Measurements from ENCODE around the gene HACL1.
"Not testable (repeated sequence)": the region's sequence is repeated elsewhere in the genome, so short reads cannot be mapped to it uniquely, and the experiment has no call there.

Gene HACL1

DNA sequence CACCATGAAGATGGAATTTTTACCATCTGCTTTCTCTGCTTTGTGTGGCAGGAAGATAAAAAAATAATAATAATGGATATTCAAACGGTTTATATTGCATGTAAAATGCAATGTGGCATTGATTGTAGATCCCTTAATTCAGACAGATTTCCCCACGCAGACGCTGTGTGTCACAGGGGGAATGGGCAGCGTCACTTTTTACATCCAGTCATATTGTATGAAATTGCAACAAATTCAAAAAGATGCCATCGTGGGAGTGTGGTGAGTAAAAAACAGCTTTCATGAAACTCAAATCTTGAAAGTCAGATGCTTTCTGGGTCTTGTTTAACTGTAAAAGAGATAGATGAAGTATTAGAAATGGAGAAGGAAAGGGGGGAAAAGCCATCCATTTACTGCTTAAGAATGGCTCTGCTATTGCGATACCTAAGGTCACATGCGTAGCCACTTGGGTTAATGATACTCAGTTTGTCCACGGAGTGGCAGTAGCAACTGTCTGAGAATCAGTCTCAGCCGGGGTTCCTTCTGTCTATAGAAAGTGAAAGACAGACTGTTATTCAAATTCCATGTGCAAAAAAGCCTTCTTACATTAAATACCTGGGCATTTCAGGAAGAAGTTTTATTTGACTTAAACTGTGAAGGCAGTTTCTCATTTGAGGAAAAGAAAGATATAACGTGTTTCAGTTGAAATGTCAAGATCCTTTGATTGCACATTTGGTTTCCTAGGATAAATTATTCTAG, 28.7 kb upstream of the HACL1 start:
- no peak for DNase-seq

DNA sequence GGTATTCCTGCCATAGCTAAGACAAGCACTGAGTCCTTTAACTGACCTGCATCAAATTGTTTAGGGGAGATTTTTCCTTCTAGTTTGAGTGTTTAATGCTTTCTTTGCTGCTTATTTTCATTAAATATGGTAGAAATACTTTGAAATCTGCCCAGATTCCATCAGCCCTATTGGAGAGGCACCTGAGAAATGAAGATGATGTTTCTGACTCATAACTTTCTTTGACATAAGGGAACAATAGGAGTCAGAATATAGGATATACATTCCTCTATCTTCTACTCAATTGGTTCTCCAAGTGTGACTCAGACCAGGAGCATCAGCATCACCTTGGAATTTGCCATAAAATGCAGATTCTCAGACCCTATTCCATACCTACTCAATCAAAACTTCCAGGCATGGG, 27.6 kb upstream of the HACL1 start:
- no peak for DNase-seq

DNA sequence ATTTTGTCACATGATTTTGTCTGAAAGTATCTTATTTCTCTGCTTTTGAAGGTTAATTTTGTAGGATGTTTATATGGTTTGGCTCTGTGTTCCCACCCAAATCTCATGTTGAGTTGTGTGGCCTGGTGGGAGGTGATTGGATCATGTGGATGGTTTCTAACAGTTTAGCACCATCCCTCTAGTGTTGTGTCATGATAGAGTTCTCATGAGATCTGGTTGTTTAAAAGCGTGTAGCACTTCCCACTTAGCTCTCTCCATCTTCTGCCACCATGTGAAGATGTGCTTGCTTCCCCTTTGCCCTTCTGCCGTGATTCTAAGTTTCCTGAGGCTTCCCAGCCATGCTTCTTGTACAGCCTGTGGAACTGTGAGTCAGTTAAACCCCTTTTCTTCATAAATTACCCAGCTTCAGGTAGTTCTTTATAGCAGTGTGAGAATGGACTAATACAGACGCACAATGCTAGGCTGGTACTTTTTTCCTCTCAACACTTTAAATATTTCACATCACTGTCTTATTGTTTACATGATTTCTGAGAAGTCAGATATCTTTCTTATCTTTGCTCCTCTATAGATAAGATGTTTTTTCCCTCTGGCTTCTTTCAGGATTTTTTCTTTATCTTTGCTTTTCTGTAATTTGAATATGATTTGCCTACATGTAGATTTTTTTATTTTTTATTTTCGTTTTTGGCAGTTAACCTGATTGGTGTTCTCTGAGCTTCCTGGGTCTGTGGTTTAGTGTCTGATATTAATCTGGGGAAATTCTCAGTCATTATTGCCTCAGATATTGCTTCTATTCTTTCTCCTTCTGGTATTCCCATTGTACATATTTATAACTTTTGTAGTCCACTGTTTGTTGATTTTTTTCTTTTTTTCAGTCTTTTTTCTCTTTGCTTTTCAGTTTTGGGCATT, 22.4 kb upstream of the HACL1 start:
- no peak for DNase-seq

DNA sequence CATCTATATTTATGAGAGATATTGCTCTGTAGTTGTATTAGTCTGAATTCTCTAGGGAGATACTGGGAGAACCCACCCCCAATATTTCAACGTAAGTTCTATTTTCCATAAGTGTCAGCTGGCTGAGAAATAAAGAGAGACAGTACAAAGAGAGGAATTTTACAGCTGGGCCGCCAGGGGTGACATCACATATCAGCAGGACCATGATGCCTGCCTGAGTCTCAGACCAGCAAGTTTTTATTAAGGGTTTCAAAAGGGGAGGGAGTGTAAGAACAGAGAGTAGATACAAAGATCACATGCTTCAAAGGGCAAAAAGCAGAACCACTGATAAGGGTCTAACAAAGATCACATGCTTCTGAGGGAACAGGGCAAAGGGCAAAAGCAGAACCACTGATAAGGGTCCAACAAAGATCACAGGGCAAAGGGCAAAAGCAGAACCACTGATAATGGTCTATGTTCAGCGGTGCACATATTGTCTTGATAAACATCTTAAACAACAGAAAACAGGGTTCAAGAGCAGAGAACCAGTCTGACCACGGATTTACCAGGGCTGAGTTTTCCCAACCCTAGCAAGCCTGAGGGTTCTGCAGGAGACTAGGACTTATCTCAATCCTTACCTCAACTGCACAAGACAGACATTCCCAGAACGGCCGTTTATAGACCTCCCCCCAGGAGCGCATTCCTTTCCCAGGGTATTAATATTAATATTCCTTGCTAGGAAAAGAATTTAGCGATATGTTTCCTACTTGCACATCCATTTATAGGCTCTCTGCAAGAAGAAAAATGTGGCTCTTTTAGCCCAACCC, 18.5 kb upstream of the HACL1 start:
- not testable (repeated sequence) for DNase-seq

DNA sequence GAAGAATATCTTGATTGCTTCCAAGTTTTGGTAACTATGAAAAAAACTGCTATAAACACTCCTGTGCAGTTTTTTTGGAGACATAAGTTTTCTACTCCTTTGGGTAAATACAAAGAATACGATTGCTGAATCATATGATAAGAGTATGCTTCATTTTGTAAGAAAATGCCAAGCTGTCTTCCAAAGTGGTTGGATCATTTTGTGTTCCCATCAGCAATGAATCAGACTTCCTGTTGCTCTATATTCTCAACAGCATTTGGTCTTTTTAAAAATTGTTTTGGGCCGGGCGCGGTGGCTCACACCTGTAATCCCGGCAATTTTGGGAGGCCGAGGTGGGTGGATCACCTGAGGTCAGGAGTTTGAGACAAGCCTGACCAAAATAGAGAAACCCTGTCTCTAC, 14.7 kb upstream of the HACL1 start:
- DNase-seq = no peak

DNA sequence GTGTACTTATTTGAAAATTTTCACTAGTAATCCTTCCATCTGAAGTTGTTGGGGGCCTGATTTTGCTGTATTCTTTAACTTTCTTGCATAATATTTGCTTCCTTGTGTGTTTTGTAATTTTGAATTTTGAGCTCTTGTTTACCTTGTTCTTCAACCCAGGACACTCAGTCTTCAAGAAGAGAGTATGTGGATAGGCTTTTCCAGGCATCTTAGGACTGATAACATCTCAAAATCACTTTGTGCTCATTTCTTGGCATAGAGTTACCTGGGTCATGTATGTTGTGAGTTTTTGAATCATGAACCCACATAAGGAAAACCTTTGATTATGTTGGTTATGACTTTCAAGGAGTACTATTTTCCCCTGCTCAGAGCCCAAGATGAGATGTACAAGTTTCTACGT, 13.6 kb upstream of the HACL1 start:
- no peak for DNase-seq

DNA sequence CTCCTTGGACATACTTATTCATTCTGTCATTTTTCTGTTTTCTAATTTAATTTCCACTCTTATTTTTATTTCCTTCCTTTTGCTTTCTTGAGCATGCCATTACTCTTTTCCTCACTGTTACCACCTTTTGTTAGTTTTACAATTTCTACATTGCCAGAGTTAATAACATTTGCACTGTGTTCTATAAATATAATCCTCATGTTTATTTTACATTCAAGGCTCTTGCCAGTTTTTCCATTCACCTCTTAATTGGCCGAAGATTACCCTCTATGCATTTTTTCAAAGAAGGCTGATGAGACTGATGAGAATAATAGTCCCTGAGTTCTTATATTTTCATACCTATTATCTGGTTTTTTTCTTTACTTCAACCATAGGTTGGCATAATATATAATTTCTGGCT, 10.6 kb upstream of the HACL1 start:
- DNase-seq = no peak

DNA sequence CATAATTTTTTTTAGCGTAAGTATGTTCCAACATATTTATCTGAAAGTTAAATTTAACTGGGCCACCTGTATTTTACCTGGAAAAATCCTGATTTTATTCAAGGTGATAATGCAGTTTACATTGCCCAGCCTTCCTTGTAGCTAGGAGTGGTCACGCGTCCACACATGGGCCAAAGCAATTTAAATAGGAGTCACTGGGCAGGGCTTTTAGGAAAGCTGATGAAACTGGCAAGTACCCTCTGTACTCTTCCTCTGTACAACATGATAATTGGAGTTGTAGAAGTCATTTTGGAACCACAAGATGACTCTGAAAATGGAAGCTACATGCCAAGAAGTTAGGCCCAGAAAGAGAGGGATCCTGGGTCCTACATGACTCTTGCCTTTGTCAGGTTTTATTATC, 9.6 kb upstream of the HACL1 start:
- DNase-seq = no peak

DNA sequence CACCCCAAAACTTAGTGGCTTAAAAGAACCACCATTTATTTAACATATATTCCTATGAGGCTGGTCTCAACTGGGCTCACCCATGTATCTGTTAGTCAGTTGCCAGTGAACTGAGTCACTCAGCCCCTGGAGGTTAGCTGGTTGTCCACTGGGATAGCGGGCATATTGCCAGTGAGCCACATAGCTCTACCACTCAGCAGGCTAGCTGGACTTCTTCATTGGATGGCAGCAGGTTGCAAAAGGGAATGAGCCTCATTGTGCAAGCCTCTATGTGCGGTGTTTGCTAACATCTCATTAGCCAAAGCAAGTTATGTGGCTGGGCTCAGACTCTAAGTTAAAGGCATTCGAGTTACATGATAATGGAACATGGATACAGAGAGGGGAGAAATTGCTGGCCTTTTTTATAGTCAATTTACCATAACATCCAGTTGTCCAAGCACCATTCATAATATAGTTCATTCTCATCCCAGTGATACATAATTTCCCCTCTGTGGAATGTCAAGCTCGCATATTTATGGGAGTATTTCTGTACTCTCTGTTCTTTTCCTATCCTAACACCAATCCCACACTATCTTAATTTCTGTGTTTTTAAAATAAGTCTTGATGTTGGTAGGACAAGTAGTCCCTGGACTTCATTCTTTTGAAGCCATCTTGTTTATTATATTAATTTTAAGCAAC, 8.9 kb upstream of the HACL1 start:
- no peak for DNase-seq

DNA sequence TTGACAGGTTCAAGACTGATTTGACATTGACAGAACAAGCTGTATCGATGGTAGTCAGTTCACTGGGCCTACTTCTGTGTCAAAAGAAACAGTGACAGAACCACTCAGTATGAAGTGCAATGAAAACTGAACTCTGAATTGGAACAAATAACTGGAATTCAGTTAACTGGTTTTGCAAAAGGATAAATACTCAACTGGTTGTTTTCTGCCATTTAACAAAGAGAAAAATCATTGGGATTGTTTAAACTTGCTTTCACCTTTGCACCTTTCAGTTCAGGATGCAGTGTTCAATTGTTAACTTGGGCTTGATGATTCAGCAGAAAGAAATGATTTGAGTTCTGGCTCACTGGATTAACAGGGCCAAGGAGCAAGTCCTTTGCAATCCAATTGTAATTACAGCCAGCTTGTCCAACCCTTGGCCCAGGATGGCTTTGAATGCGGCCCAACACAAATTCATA, 5.1 kb upstream of the HACL1 start:
- no peak for DNase-seq

DNA sequence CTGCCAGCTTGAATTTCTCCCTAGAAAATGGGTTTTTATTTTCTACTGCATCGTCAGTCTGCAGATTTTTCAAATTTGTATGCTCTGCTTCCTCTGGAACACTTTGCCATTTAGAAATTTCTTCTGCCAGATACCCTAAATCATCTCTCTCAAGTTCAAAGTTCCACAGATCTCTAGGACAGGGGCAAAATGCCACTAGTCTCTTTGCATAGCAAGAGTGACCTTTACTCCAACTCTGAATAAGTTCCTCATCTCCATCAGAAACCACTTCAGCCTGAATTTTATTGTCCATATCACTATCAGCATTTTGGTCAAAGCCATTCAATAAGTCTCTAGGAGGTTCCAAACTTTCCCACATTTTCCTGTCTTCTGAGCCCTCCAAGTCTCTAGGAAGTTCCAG, 3.2 kb upstream of the HACL1 start:
- DNase-seq = not testable (repeated sequence)

DNA sequence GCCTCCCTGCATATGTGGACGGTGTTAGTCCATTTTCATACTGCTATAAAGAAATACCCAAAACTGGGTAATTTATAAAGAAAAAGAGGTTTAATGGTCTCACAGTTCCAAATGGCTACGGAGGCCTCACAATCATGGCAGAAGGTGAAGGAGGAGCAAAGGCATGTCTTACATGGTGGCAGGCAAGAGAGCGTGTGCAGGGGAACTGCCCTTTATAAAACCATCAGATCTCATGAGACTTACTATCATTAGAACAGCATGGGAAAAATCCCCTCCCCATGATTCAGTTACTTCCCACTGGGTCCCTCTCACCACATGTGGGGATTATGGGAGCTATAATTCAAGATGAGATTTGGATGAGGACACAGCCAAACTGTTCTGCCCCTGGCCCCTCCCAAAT, 1.4 kb upstream of the HACL1 start:
- not testable (repeated sequence) for DNase-seq

DNA sequence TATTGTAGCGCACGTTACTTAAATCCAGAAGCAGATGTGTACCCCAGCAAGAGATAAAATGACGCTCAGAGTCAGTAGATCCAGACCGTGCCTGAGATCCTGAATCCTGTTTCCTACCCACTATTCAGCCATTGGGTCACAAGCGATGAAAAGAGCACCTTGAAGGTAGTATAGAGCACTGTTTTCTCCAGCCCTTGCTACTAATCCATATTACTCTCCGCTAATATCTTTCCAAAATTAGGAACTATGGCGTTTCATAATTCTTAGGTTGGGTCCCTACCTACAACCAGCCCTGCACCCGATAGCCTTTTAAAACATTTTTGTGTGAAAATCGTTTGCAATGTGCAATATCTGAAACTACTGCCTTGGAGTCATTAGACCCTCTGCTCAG, 772 bp upstream of the HACL1 start:
- no peak for DNase-seq

DNA sequence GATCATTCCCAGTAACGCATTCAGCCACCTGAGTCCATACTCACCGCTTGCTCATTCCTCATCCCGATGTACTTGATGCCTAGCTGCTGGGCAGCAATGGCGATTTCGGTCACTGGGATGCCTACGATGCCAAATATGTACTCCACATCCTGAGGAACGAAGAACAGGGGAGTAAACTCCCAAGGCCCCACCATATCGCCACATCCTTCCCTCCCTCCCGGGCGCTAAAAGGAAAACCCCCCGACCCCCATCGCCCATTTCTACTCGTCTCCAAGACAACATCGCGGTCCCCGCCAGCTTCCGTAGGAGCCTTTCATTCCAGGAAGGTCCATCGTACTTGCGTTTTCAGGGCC, 347 bp downstream of the HACL1 start:
- no peak for DNase-seq

DNA sequence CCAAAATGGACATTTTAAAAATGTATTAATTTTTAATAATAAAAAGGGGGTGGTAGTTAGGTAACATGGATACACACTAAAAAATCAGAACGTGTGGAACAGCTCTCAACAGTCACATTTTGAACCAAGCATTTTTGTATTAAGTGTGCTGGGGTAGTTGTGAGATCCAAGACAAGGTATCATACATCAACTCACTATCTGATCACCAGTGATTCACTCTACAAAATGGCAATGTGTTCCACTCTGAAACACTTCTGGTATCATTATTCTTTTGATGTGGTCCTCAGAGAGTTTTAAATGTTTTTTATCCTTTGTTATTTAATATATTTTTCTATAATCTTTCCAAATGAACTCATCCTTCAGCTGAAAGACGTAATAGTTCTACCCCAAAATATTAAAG, 5.4 kb downstream of the HACL1 start:
- DNase-seq = no peak

DNA sequence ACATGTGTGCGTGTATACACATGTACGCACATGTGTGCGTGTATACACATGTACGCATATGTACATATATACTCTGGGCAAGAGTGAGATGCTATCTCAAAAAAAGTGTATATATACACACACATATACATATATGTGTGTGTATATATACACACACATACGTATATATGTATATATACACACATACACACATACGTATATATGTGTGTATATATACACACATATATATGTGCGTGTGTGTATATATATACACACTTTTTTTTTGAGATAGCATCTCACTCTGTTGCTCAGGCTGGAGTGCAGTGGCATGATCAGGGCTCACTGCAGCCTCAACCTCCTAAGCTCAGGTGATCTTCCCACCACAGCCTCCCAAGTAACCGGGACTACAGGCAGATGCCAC, 8.4 kb downstream of the HACL1 start:
- DNase-seq = no peak

DNA sequence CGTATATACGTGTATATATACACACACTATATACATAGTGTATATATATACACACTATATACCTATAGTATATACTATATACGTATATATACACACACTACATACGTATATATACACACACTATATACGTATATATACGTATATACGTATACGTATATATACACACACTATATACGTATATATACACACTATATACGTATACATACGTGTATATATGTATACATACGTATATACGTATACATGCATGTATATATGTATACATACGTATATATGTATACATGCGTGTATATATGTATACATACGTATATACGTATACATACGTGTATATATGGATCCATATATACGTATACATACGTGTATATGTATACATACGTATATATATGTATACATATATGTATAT, 9.4 kb downstream of the HACL1 start:
- no peak for DNase-seq

DNA sequence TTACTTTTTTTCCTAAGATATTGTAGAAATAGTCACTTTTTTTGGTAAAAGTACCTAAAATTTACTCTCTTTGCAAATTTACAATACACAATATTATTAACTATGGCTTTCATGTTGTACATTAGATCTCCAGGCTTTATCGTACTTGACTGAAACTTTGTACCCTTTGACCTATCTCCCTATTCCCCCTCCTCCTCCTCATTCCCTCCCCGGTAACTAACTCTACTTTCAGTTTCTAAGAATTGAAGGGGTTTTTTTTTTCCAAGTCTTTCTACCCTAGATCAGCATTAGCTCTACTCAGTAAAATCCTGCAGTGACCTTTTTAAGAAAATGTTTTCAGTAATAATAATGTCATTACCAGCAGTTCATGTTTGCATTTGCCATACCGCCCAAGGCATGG, 10.1 kb downstream of the HACL1 start:
- DNase-seq = no peak

DNA sequence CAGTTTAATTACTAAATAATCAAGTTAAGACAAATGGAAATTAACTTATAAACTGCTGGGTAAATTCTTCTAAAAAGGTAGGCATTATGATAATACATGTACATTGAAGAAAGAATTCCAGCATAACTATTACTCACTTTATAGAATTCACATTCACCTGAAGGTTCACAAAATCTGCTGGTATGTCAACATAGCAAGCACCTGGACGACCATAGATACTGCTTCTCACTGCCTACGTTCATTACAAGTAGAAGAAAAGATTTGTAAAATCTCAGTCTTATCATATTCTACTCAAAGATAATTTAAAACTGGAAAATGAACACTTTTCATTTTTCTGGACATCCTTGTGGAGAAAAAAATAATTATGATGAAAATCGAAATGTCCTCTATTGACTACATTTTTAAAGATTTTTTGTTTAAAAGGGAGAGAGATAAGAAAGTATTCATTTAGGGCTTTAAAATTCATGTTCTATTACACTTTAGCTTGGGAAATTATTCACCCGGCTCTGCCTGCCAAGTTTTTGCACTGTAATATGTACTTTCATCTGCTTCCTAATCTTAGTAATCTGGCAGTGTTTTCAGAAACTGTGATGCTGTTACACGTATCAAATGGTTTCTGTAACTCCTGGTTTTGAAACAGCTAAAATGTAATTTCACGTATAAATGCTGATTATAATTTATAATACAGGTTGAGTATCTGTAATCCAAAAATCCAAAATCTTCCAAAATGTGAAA, 16.1 kb downstream of the HACL1 start:
- no peak for DNase-seq

DNA sequence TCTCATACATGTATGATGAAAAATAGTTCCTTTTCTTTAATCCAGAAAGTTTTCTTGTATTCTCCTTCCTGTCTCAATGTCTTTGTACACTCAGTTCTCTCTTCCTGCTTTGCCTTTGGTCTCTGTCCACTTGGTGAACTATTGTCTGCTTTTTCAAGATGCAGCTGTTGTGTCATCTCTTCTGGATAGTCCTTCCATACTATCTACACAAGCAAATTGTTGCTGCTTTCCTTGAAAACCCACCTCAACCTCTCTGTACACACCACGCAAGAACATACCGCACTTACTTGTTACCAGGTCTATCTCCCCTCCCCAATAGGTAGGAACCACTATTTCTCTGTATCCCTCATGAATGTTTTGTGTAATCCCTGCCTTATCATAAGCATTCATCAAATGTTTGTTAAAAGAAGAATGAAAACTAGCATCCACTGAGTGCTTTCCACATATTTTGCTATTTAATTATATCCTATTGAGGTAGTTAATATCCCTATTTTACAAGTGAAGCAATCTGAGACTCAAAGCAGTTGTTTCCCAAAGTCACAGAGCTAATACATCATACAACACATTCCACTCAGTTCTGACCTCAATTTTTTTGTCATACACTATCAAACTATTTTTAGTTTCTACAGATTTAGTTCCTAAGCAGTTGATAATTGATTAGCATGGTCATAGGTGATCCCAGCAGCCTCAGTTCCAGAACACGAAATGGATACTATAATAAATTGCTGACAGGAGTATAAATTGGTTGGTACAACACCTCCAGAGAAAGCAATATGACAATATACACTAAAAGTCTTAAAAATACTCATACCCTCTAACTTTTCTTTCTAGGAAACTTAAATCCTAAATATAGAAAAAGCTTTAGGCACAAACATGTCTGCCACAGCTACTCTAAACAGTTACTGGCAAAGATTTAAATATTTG, 19.6 kb downstream of the HACL1 start:
- no peak for DNase-seq

DNA sequence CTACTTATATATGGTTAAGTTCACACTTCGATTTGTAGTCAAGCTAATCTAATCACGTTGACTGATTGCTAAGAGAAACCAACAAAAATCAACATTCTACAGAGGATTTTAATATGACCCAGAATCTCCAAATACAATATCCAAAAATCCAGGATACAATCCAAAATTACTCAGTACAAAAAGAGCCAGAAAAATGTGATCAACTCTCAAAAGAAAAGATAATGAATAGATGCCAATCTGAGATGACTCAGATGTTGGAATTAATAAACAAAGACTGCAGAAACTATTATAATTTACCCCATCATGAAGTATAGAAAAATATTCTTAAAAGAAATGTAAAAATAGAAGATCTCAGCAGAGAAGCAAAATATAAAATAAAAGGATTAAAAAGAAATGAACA, 22.3 kb downstream of the HACL1 start:
- DNase-seq = no peak

All from activated CD8-positive, alpha-beta memory T cell treated with anti-CD3 and anti-CD28 coated beads for 24 hours (primary cell).